HG03175 (cell line): ENCODE results near the gene TEX14.
"Not testable (repeated sequence)": the region's sequence is repeated elsewhere in the genome, so short reads cannot be mapped to it uniquely, and the experiment has no call there.

Experiments used
- ATAC-seq: cut with Tn5 transposase; IDR thresholded peaks from one replicate; pipeline ENCODE4 v1.9.1; 2021; ENCODE audit warnings: mild to moderate bottlenecking, moderate library complexity; ENCODE audit not compliant: unreplicated experiment

TEX14 gene

GRCh38 chr17:58692239-58693055 lies 602 bp upstream of the TEX14 start, which contains the start of gene RAD51C:
Gene RAD51C, plus strand, starts transcription at chr17:58692602. Its CDS starts 42 bp downstream, at chr17:58692644.
- peak; percentile 98 for ATAC-seq

DNA sequence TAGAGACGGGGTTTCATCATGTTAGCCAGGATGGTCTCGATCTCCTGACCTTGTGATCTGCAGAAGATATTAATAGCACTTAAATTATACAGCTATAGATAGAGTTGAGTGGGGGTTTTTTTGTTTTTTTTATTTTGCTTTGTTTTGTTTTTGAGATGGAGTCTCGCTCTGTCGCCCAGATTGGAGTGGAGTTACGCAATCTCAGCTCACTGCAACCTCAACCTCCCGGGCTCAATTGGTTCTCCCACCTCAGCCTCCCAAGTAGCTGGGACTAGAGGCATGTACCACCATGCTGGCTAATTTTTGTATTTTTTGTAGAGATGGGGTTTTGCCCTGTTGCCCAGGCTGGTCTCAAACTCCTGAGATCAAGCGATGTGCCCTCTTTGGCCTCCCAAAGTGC lies 1.8 kb downstream of the TEX14 start:
- ATAC-seq, result not testable (repeated sequence)

- no peak for ATAC-seq
Observed at GRCh38 chr17:58688521-58688920, 3.3 kb downstream of the TEX14 start.

GRCh38 chr17:58686980-58687379 lies 4.9 kb downstream of the TEX14 start:
- no peak for ATAC-seq

DNA sequence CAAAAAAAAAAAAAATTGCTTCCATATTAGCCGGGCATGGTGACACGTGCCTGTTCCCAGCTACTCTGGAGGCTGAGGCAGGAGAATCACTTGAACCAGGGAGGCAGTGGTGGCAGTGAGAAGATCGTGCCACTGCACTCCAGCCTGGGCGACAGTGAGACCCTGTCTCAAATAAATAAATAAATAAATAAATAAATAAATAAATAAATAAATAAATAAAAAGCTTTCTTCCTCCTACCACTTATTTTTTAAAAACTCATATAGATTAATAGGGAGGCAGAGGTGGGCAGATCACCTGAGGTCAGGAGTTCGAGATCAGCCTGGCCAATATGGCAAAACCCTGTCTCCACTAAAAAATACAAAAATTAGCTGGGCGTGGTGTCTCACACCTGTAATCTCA lies 7.4 kb downstream of the TEX14 start:
- not testable (repeated sequence) for ATAC-seq

DNA sequence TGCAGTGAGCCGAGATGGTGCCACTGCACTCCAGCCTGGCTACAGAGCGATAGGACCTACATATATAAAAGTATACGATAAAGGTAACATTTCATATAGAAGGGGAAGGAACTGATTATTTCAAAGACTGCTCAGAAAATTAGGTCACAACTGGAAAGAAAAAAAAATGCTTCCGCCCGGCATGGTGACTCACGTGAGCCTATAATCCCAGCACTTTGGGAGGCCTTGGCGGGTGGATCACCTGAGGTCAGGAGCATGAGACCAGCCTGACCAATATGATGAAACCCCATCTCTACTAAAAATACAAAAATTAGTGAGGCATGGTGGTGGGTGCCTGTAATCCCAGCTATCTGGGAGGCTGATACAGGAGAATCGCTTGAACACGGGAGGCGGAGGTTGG lies 7.8 kb downstream of the TEX14 start:
- no peak for ATAC-seq

GRCh38 chr17:58680038-58680369 lies 11.8 kb downstream of the TEX14 start:
- ATAC-seq, result no peak

GRCh38 chr17:58679263-58680037 lies 12.4 kb downstream of the TEX14 start:
- ATAC-seq, result no peak

DNA sequence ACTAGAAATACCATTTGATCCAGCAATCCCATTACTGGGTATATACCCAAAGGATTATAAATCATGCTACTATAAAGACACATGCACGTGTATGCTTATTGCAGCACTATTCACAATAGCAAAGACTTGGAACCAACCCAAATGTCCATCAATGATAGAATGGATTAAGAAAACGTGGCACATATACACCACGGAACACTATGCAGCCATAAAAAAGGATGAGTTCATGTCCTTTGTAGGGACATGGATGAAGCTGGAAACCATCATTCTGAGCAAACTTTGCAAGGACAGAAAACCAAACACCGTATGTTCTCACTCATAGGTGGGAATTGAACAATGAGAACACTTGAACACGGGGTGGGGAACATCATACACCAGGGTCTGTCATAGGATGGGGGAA lies 13.6 kb downstream of the TEX14 start:
- ATAC-seq, result not testable (repeated sequence)

GRCh38 chr17:58677194-58677880 lies 14.5 kb downstream of the TEX14 start:
- ATAC-seq, result no peak

DNA sequence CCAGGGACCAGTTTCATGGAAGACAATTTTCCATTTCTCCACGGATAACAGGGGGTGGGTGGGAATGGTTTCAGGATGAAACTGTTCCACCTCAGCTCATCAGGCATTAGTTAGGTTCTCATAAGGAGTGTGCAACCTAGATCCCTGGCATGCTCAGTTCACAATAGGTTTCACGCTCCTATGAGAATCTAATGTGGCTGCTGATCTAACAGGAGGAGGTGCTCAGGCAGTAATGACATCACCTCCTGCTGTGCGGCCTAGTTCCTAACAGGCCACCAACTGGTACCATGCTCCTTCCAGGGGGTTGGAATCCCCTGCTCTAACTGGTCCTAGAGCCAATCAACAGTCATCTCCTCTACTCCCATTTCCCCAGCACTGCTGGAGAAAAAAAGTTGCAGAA lies 19.9 kb downstream of the TEX14 start:
- ATAC-seq, result no peak

GRCh38 chr17:58669853-58670252 lies 22.0 kb downstream of the TEX14 start:
- ATAC-seq, result no peak

DNA sequence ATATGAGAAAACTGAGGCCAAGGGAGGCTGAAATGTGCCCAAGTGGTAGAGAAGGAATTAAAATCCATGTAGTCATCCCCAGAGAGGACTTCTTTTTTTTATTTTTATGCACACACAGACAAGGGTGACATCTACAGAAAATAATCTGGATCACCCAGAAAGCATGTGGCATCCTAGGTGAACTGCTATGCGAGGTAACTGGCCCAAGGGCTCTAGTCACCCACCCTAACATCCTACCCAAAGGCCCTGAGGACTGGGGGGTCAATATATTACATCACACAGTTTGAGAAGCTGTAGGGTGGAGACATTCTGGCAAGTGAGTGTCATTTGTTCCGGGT lies 23.3 kb downstream of the TEX14 start:
- no peak for ATAC-seq

DNA sequence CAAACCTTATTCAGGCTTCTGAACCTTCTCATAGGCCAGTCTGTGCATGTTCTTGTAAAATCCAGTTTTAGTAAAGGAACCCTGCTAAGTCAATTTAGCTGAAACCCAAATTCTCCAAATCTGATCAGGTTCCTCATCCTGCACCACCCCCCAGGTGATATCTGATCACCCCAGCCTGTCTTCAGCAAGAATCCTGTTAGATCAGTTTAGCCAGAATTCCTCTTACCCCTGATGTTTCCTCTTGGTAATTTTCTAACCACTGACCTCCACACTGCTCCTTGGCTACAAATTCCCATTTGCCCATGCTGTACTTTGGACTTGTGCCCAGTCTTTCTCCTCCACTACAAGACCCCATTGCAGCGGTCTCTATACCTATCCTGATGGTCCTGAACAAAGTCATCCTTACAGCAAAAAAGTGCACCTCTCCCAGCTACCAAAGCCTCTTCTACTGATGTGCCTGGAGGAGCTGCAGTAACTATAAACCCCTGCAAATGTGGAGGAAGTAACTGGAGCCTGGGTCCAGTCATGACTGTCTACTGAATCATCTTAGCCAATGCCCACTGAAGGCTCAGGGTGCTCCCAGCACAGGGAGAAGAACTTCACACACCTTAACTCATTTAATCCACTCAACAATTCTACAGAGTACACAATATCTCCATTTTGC lies 23.8 kb downstream of the TEX14 start:
- ATAC-seq, result no peak

GRCh38 chr17:58666858-58667267 lies 25.0 kb downstream of the TEX14 start:
- no peak for ATAC-seq

GRCh38 chr17:58665946-58666857 lies 25.6 kb downstream of the TEX14 start:
- no peak for ATAC-seq

GRCh38 chr17:58664302-58664701 lies 27.5 kb downstream of the TEX14 start:
- no peak for ATAC-seq

DNA sequence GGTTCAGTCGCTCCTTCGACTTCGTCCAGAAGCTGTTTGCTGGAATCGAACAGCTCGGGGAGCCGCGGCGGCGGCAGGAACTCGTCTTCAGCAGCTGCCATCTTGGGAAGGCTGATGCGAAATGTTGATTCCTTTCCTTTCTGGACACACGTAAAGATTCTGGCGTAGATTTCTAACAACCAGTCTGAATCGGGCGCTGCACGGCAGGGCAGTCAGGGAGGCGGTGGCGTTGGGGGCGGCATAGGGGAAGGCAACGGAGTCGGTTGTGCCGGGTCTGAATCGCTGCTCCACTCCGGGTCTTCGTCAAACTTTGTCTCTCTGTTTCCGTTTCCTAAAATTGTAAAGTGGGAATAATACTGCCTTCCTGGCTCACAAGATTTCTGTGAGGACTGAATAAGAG lies 30.3 kb downstream of the TEX14 start:
- no peak for ATAC-seq

DNA sequence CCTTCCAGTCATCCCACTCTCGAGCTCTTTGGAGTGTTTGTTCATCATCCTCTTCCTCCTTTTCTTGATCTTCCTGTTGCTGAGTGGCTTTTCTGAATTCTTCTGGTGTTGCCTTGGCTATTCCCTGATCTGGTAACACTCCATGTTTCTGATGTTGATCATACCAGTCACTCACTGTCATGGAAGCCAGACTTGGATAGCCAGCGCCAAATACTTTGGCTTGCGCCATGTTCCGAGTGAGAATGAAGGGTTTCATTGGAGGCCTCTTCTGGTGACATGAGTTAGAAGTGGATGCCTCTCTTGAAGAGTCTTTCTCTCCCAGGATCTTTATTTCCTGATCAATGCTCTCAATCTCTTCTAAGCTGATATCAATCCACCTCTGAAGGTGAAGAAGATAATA lies 31.2 kb downstream of the TEX14 start:
- ATAC-seq, result no peak

DNA sequence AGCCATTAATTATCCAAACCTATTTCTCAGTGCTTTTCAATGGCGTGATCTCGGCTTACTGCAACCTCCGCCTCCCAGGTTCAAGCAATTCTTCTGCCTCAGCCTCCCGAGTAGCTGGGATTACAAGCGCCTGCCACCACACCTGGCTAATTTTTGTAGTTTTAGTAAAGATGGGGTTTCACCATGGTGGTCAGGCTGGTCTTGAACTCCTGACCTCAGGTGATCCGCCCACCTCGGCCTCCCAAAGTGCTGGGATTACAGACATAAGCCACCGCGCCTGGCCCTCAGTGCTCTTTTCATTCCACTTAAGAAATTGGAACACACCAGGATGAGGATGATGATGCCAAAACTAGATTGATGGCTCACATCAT lies 32.1 kb downstream of the TEX14 start:
- not testable (repeated sequence) for ATAC-seq
